H1 (cell line): ENCODE results near the gene MDC1. TPM values are rescaled to one million over a fixed set of nuclear protein-coding genes. Genes with fewer than 3 reads are reported as not detected.

ENCODE experiments used
- CTCF ChIA-PET: fragments of 300-600 bp; sonication (Branson Sonifier 250); formaldehyde crosslinking; loops from one replicate; lab custom pipeline; 2021; ENCODE audit not compliant: partially characterized antibody; lab: Charles Lee
- POLR2A ChIA-PET: fragments of 300-600 bp; sonication (Branson Sonifier 250); formaldehyde crosslinking; loops from one replicate; lab custom pipeline; 2021; ENCODE audit warnings: inconsistent platforms; ENCODE audit not compliant: partially characterized antibody; lab: Charles Lee
- DNase-seq, 2 experiments: peaks; one replicate each; pipeline versions ENCODE4 v3.0.0 to v3.0.0-alpha.2; 2010 to 2022; ENCODE audit warnings: low spot score in 2 of 2, low read depth in 1 of 2, mixed read lengths in 1 of 2
- FAIRE-seq: peaks from 2 replicates; lab custom pipeline; 2011; peaks lifted over from hg19 to GRCh38; lab: Jason Lieb, UNC
- H2AFZ ChIP-seq: 2 replicates; pipeline ENCODE4 v1.8.1; 2012; ENCODE audit warnings: low read length, inconsistent platforms
- H2AK5ac ChIP-seq: 2 replicates; pipeline ENCODE4 v1.6.1; 2013; ENCODE audit warnings: low read depth, low read length
- H2BK120ac ChIP-seq: replicated peaks from 2 replicates; pipeline ENCODE3; 2013; ENCODE audit warnings: low read depth, low read length, inconsistent platforms
- H2BK12ac ChIP-seq: 2 replicates; pipeline ENCODE4 v1.6.1; 2013; ENCODE audit warnings: low read depth, low read length
- H2BK15ac ChIP-seq: 2 replicates; pipeline ENCODE4 v1.6.1; 2013; ENCODE audit warnings: low read length
- H2BK20ac ChIP-seq: 2 replicates; pipeline ENCODE4 v1.6.1; 2013; ENCODE audit warnings: low read length
- H2BK5ac ChIP-seq: 2 replicates; pipeline ENCODE4 v1.6.1; 2013; ENCODE audit warnings: low read depth, low read length
- H3K14ac ChIP-seq: 2 replicates; pipeline ENCODE4 v1.6.1; 2013; ENCODE audit warnings: inconsistent platforms; ENCODE audit not compliant: insufficient read length
- H3K18ac ChIP-seq: 2 replicates; pipeline ENCODE4 v1.6.1; 2013; ENCODE audit warnings: low read length; ENCODE audit errors: extremely low read depth
- H3K23ac ChIP-seq: 2 replicates; pipeline ENCODE4 v1.6.1; 2013; ENCODE audit warnings: inconsistent platforms; ENCODE audit not compliant: insufficient read length
- H3K23me2 ChIP-seq: 2 replicates; pipeline ENCODE4 v1.6.1; 2013; ENCODE audit warnings: low read depth, low read length
- H3K27ac ChIP-seq: 2 replicates; pipeline ENCODE4 v1.6.1; 2011; ENCODE audit warnings: low read depth, low read length, inconsistent platforms
- H3K27me3 ChIP-seq, 4 experiments: replicated peaks in 1 of 4; 1 replicate in 1 of 4; 2 replicates in 3 of 4; pipeline versions ENCODE4 v1.6.1 to v1.8.1; 2011 to 2013; ENCODE audit warnings: low read length in 3 of 4, mild to moderate bottlenecking in 3 of 4, inconsistent platforms in 2 of 4, mixed read lengths in 2 of 4, moderate library complexity in 1 of 4; ENCODE audit not compliant: control insufficient read depth in 3 of 4, insufficient read depth in 3 of 4; ENCODE audit errors: extremely low read depth in 1 of 4
- H3K36me3 ChIP-seq, 4 experiments: 2 replicates each; pipeline versions ENCODE4 v1.6.1 to v1.8.1; 2011 to 2013; ENCODE audit warnings: mild to moderate bottlenecking in 4 of 4, low read length in 3 of 4, moderate library complexity in 2 of 4, control low read depth in 1 of 4, inconsistent platforms in 1 of 4; ENCODE audit not compliant: insufficient read depth in 4 of 4, control insufficient read depth in 2 of 4
- H3K4ac ChIP-seq: replicated peaks from 2 replicates; pipeline ENCODE3; 2013; ENCODE audit warnings: low read length, low read depth, mixed read lengths, inconsistent platforms; ENCODE audit not compliant: insufficient read length
- H3K4me1 ChIP-seq, 4 experiments: replicated peaks in 1 of 4; 1 replicate in 1 of 4; 2 replicates in 3 of 4; pipeline versions ENCODE4 v1.6.1 to v1.8.1; 2011 to 2013; ENCODE audit warnings: low read length in 3 of 4, inconsistent platforms in 2 of 4, mixed read lengths in 1 of 4; ENCODE audit not compliant: insufficient read depth in 4 of 4, control insufficient read depth in 3 of 4
- H3K4me2 ChIP-seq, 2 experiments: 2 replicates each; pipeline versions ENCODE4 v1.6.1 to v1.8.1; 2011 to 2013; ENCODE audit warnings: low read depth in 2 of 2, low read length in 2 of 2, control low read depth in 1 of 2, inconsistent platforms in 1 of 2, mild to moderate bottlenecking in 1 of 2; ENCODE audit not compliant: insufficient read depth in 1 of 2
- H3K4me3 ChIP-seq, 4 experiments: fragments of 200-600, 300-600 bp in 1 of 4; sonication (generic), shearing (Covaris generic), sonication (Bioruptor Twin) in 1 of 4; 2 replicates each; pipeline versions ENCODE4 v1.5.1 to v1.8.1; 2011 to 2016; ENCODE audit warnings: low read length in 4 of 4, low read depth in 3 of 4, control low read depth in 2 of 4, inconsistent platforms in 2 of 4, mild to moderate bottlenecking in 2 of 4, mixed read lengths in 1 of 4, moderate library complexity in 1 of 4; ENCODE audit not compliant: insufficient read depth in 2 of 4; ENCODE audit errors: extremely low read depth in 1 of 4
- H3K56ac ChIP-seq: replicated peaks from 2 replicates; pipeline ENCODE3; 2013; ENCODE audit warnings: low read depth, mild to moderate bottlenecking, mixed read lengths, low read length, inconsistent platforms; ENCODE audit not compliant: insufficient read length
- H3K79me1 ChIP-seq: 2 replicates; pipeline ENCODE4 v1.6.1; 2013; ENCODE audit warnings: low read depth, low read length, control low read depth
- H3K79me2 ChIP-seq, 2 experiments: 2 replicates each; pipeline versions ENCODE4 v1.6.1 to v1.8.1; 2012 to 2013; ENCODE audit warnings: low read length in 2 of 2, mild to moderate bottlenecking in 2 of 2, inconsistent platforms in 1 of 2; ENCODE audit not compliant: insufficient read depth in 2 of 2, control insufficient read depth in 1 of 2
- H3K9ac ChIP-seq, 4 experiments: replicated peaks in 1 of 4; 1 replicate in 1 of 4; 2 replicates in 3 of 4; pipeline versions ENCODE4 v1.6.1 to v1.8.1; 2011 to 2013; ENCODE audit warnings: low read depth in 3 of 4, low read length in 3 of 4, control low read depth in 2 of 4, mild to moderate bottlenecking in 2 of 4, moderate library complexity in 2 of 4, inconsistent platforms in 1 of 4; ENCODE audit errors: extremely low read depth in 1 of 4
- H3K9me3 ChIP-seq, 2 experiments: 2 replicates each; pipeline versions ENCODE4 v1.6.1 to v1.8.1; 2012 to 2013; ENCODE audit warnings: mild to moderate bottlenecking in 2 of 2, moderate library complexity in 2 of 2, control low read depth in 1 of 2, inconsistent platforms in 1 of 2, low read depth in 1 of 2, low read length in 1 of 2, mixed read lengths in 1 of 2; ENCODE audit not compliant: insufficient read depth in 2 of 2
- H4K20me1 ChIP-seq, 2 experiments: replicated peaks in 1 of 2; 2 replicates each; pipeline versions ENCODE3 to v1.8.1; 2011 to 2013; ENCODE audit warnings: inconsistent platforms in 2 of 2, low read length in 2 of 2, mild to moderate bottlenecking in 1 of 2; ENCODE audit not compliant: insufficient read depth in 2 of 2, control insufficient read depth in 1 of 2
- H4K5ac ChIP-seq: 2 replicates; pipeline ENCODE4 v1.6.1; 2013; ENCODE audit warnings: low read length, low read depth, mixed read lengths, inconsistent platforms; ENCODE audit not compliant: insufficient read length
- H4K8ac ChIP-seq: 2 replicates; pipeline ENCODE4 v1.8.0; 2013; ENCODE audit warnings: mild to moderate bottlenecking, moderate library complexity, low read length, inconsistent platforms; ENCODE audit not compliant: insufficient read depth; ENCODE audit errors: extremely low read depth
- H4K91ac ChIP-seq: replicated peaks from 2 replicates; pipeline ENCODE3; 2013; ENCODE audit warnings: low read length, mixed read lengths, inconsistent platforms; ENCODE audit not compliant: insufficient read length
- CBX8 ChIP-seq: fragments of 300-800, 300-1000 bp; sonication (generic); IDR thresholded peaks from 2 replicates; pipeline ENCODE4 v1.7.1; 2016; ENCODE audit warnings: low read depth, low read length, borderline replicate concordance
- HDAC2 ChIP-seq, 2 experiments: fragments of 300-600 bp in 1 of 2; sonication (generic) in 1 of 2; IDR thresholded peaks; 2 replicates each; pipeline ENCODE4 v1.6.1; 2011 to 2012; ENCODE audit warnings: low read depth in 2 of 2, low read length in 2 of 2, mild to moderate bottlenecking in 2 of 2, moderate library complexity in 2 of 2, borderline replicate concordance in 1 of 2, inconsistent platforms in 1 of 2
- JUN ChIP-seq: IDR thresholded peaks from 2 replicates; pipeline ENCODE4 v1.6.1; 2011; ENCODE audit warnings: low read depth, mild to moderate bottlenecking, improper control_type of control experiment, low read length
- PHF8 ChIP-seq: fragments of 200-600 bp; sonication (generic); conservative IDR thresholded peaks from 2 replicates; pipeline ENCODE4 v1.7.1; 2012; ENCODE audit warnings: low read depth, mild to moderate bottlenecking, inconsistent platforms, low read length, moderate library complexity
- RBBP5 ChIP-seq: IDR thresholded peaks from 2 replicates; pipeline ENCODE4 v1.7.1; 2012; ENCODE audit warnings: low read depth, mild to moderate bottlenecking, inconsistent platforms, low read length, moderate library complexity, borderline replicate concordance
- SP4 ChIP-seq: IDR thresholded peaks from 2 replicates; pipeline ENCODE4 v1.6.1; 2012; ENCODE audit warnings: low read length, inconsistent platforms
- TAF1 ChIP-seq: IDR thresholded peaks from 2 replicates; pipeline ENCODE4 v1.6.1; 2011; ENCODE audit warnings: mild to moderate bottlenecking, low read depth, low read length
- WGBS, 2 experiments: shearing (Covaris generic) in 1 of 2; methylation state at CpG; one replicate each; pipeline versions ENCODE4 v1.1.6 to v1.1.7; 2013 to 2015; ENCODE audit warnings: low lambda C conversion rate in 2 of 2, mixed read lengths in 2 of 2, inconsistent platforms in 1 of 2, low coverage in 1 of 2, missing lambda C conversion rate in 1 of 2; ENCODE audit not compliant: insufficient replicate concordance in 2 of 2, insufficient coverage in 1 of 2, insufficient read length in 1 of 2; ENCODE audit errors: extremely low coverage in 1 of 2, missing lambda C conversion rate in 1 of 2; 5-methylcytosine and 5-hydroxymethylcytosine counted together
- polyA plus RNA-seq, 7 experiments: library from polyadenylated mRNA; depleted of rRNA in 3 of 7; stranded (reverse) in 5 of 7; unstranded in 2 of 7; fragments of >200 nt in 5 of 7; fragments of 200-250 nt in 2 of 7; gene quantifications; 1 replicate in 5 of 7; 2 replicates in 1 of 7; 4 replicates in 1 of 7; pipeline versions ENCODE4 v1.2.1 to v1.2.3, GENCODE V29; 2011 to 2013; ENCODE audit warnings: missing spikeins in 2 of 7, mixed read lengths in 2 of 7
- total RNA-seq: library from RNA; stranded (reverse); fragmentation: NEBNext Ultra II Directional; extraction: Animal tissue kit (Norgen Biotek cat#: 25700); gene quantifications from 2 replicates; pipeline ENCODE4 v1.2.1, GENCODE V29; 2021
- TF ChIP-seq, protein P1 (sequence below): IDR thresholded peaks from 2 replicates; pipeline ENCODE4 v1.6.1; 2011; ENCODE audit warnings: low read depth, mild to moderate bottlenecking, low read length; ENCODE audit not compliant: insufficient read depth

MDC1 gene
- total and polyA plus RNA-seq, 2 of the 8 experiments (the other 6 are each of a cell fraction or from before 2014, with no cell fraction given): 29.9 to 81.1 TPM

DNA sequence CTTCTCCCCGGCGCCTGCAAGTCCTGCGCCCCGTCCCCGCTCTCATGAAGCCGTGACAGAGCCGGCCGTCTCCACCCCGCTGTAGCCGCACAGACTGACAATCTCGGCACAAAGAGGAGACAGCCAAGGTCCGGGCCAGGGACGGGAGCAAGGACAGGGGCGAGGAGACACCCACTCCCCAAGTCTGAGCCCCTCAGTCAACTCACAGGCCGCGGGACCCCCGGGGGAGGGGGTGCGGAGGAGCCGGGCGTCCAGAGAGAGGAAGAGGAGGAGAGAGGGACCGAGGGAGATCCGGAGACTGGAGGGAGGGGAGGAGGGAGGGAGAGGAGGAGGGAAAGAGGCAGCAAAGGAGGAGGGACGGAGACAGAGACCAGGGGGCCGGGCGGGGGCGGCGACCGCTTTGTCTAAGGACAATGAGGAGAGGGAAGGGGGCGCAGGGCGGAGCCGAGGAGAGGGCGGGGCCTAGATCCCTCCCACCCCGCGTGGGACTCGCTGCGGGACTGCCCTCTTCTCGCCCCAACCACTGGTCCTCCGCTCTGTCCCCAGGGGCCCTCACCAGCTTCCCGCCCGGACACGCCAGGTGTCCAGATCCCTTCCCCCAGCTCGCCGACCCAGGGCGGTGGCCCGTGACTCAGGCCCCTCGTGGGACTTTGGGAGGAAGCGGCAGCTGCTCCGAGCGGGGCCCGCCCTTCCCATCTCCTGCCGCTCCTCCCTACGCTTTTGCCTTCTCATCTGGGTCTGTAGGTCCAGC lies 30.0 kb downstream of the MDC1 start:
- Histone ChIP-seq H2AK5ac (no peak overlapping the region), H3K4me2 (peak overlapping the region; percentile 96 to 98), H3K9ac (peak overlapping the region in 3 of 4 experiments; percentile 39 to 51 (median 50); a peak in 4 of 7 replicates), H3K9me3 (no peaks in the 10 kb centered on the region), H4K8ac (peak overlapping the region; percentile 31), H2BK15ac (no peak overlapping the region), H3K23me2 (peaks cover 15% of the 10 kb centered on the region), H4K20me1 (peaks cover 3% of the 10 kb centered on the region in 2 experiments), H3K18ac (peak overlapping the region; percentile 93), H3K56ac (peak overlapping the region; percentile 79), H3K23ac (no peak overlapping the region), H2BK120ac (no peak overlapping the region), H2AFZ (no peak overlapping the region), H3K79me2 (peaks cover 0 to 16% of the 10 kb centered on the region in 2 experiments; a peak in 3 of 4 replicates), H4K91ac (peak overlapping the region; percentile 52), H3K79me1 (peaks cover 4% of the 10 kb centered on the region; the same call in 1 of the 2 replicates), H4K5ac (peak overlapping the region; percentile 75), H3K36me3 (no peaks in the 10 kb centered on the region; a peak in 1 of 8 replicates), H3K4me1 (peaks cover 7 to 49% (median 32%) of the 10 kb centered on the region in 4 experiments), H3K14ac (no peak overlapping the region), H3K27ac (peak overlapping the region; percentile 35; the same call in 1 of the 2 replicates), H2BK20ac (no peak overlapping the region), H3K27me3 (no peaks in the 10 kb centered on the region), H2BK5ac (peak overlapping the region; percentile 78; the same call in 1 of the 2 replicates), H3K4ac (peak overlapping the region; percentile 75), H3K4me3 (peak overlapping the region; percentile 49 to 97 (median 80)), H2BK12ac (0 out of 2 replicates have a peak overlapping the region, but pooled peaks have one; percentile 39)
- WGBS, 2 experiments: 3% methylated on average over 38 of the region's 52 CpGs; no CpG with 5 or more reads in 1 of the 2 experiments
- FAIRE-seq: no peak
- peak in 1 of 2 experiments; percentile 92 for DNase-seq
- CTCF ChIA-PET: interaction anchor here (0.8 to 3.7 kb wide), 5 partner anchors 9 to 416 kb away, joined by 3 to 28 read pairs (median 14); no protein-coding TSS in a partner anchor
- POLR2A ChIA-PET: interaction anchor here (1.1 to 26.7 kb wide), 9 partner anchors 10 to 77 kb away, joined by 3 to 732 read pairs (median 6); partner anchors contain the start of genes FLOT1, IER3, MDC1 and MRPS18B
- TF ChIP-seq CBX8: no peak
- TF ChIP-seq SP4: 0 out of 2 replicates have a peak, but pooled peaks have one; percentile 41
- TF ChIP-seq JUN: no peak
- TF ChIP-seq, protein P1, sequence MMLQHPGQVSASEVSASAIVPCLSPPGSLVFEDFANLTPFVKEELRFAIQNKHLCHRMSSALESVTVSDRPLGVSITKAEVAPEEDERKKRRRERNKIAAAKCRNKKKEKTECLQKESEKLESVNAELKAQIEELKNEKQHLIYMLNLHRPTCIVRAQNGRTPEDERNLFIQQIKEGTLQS: no peak
- 0 out of 2 replicates have a peak, but pooled peaks have one; percentile 41 for TF ChIP-seq PHF8
- TF ChIP-seq HDAC2 (IDR thresholded peaks at IDR 0.05; ENCODE audit: borderline replicate concordance in 1 of 2, low read depth in 2 of 2, low read length in 2 of 2): peak; percentile 26 to 79; a peak in 3 of 4 replicates
- TF ChIP-seq RBBP5: peak; percentile 73; the same call in 1 of the 2 replicates
- TF ChIP-seq TAF1: no peak; the same call in 1 of the 2 replicates
